ENCODE results near the gene GLP2R.

GLP2R gene

GRCh38 chr17:9809409-9809808 lies 16.3 kb upstream of the GLP2R start:
- no peak overlapping the region for H3K4me3 Mint-ChIP-seq
- H3K4me1 Mint-ChIP-seq = no peaks in the 10 kb centered on the region
- peaks cover 8% of the 10 kb centered on the region for H3K27me3 Mint-ChIP-seq (ENCODE audit: low read depth)
- TF ChIP-seq, protein P1, sequence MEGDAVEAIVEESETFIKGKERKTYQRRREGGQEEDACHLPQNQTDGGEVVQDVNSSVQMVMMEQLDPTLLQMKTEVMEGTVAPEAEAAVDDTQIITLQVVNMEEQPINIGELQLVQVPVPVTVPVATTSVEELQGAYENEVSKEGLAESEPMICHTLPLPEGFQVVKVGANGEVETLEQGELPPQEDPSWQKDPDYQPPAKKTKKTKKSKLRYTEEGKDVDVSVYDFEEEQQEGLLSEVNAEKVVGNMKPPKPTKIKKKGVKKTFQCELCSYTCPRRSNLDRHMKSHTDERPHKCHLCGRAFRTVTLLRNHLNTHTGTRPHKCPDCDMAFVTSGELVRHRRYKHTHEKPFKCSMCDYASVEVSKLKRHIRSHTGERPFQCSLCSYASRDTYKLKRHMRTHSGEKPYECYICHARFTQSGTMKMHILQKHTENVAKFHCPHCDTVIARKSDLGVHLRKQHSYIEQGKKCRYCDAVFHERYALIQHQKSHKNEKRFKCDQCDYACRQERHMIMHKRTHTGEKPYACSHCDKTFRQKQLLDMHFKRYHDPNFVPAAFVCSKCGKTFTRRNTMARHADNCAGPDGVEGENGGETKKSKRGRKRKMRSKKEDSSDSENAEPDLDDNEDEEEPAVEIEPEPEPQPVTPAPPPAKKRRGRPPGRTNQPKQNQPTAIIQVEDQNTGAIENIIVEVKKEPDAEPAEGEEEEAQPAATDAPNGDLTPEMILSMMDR (IDR thresholded peaks at IDR 0.05; ENCODE audit: unreplicated experiment in 3 of 3) = no peak
- no peak overlapping the region for H3K27ac Mint-ChIP-seq
- H3K9me3 Mint-ChIP-seq = peaks cover 13% of the 10 kb centered on the region
- H3K36me3 Mint-ChIP-seq (ENCODE audit: low read depth) = no peaks in the 10 kb centered on the region

GRCh38 chr17:9810100-9810949 lies 15.4 kb upstream of the GLP2R start:
- Mint-ChIP-seq H3K36me3 (ENCODE audit: low read depth) (no peaks in the 10 kb centered on the region), H3K4me1 (no peaks in the 10 kb centered on the region), H3K9me3 (peaks cover 4% of the 10 kb centered on the region), H3K27ac (no peak overlapping the region), H3K27me3 (ENCODE audit: low read depth) (peaks cover 8% of the 10 kb centered on the region), H3K4me3 (no peak overlapping the region)
- TF ChIP-seq, protein P1 (IDR thresholded peaks at IDR 0.05; ENCODE audit: unreplicated experiment in 3 of 3) = no peak

- H3K27ac Mint-ChIP-seq = no peak overlapping the region
- TF ChIP-seq, protein P1 (IDR thresholded peaks at IDR 0.05; ENCODE audit: unreplicated experiment in 3 of 3) = no peak
These were observed 14.6 kb upstream of the GLP2R start for GRCh38 chr17:9811086-9811485.

GRCh38 chr17:9811537-9811936 lies 14.2 kb upstream of the GLP2R start:
- no peak overlapping the region for H3K27ac Mint-ChIP-seq
- no peaks in the 10 kb centered on the region for H3K36me3 Mint-ChIP-seq (ENCODE audit: low read depth)
- no peaks in the 10 kb centered on the region for H3K9me3 Mint-ChIP-seq

More at GRCh38 chr17:9811086-9811485, 14.6 kb upstream of the GLP2R start:
- Mint-ChIP-seq H3K36me3 (ENCODE audit: low read depth) (no peaks in the 10 kb centered on the region), H3K9me3 (peaks cover under 1% of the 10 kb centered on the region), H3K4me3 (no peak overlapping the region), H3K4me1 (no peaks in the 10 kb centered on the region), H3K27me3 (ENCODE audit: low read depth) (peaks cover 8% of the 10 kb centered on the region)

DNA sequence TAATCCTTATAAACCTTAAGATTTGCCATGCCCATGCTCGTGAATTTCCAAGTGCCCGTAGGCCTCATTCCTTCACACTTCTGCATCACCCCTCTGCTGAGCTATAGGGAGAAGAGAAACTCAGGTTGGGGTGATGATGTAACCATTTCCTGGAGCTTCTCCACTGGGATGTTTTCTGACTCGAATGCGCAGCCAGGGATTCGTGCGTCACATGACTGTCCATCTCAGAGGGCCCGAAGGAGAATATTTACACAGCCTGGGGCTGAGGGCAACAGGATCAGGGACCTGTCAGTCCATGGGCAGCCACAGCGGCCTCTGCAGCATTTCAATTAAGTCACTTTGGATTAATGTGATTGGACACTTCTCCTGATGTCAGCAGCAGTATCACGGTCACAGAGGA lies 12.6 kb upstream of the GLP2R start:
- TF ChIP-seq, protein P1 (IDR thresholded peaks at IDR 0.05; ENCODE audit: unreplicated experiment in 3 of 3) = no peak
- Mint-ChIP-seq H3K4me3 (no peak overlapping the region), H3K36me3 (ENCODE audit: low read depth) (no peaks in the 10 kb centered on the region), H3K27ac (no peak overlapping the region), H3K4me1 (no peaks in the 10 kb centered on the region), H3K9me3 (no peaks in the 10 kb centered on the region), H3K27me3 (ENCODE audit: low read depth) (peaks cover 14% of the 10 kb centered on the region)

More at GRCh38 chr17:9811537-9811936, 14.2 kb upstream of the GLP2R start:
- peaks cover 13% of the 10 kb centered on the region for H3K27me3 Mint-ChIP-seq (ENCODE audit: low read depth)
- TF ChIP-seq, protein P1 (IDR thresholded peaks at IDR 0.05; ENCODE audit: unreplicated experiment in 3 of 3) = no peak
- H3K4me1 Mint-ChIP-seq = no peaks in the 10 kb centered on the region
- H3K4me3 Mint-ChIP-seq = no peak overlapping the region
